H9 (cell line): ENCODE data around the gene ABCC3. TPM values are rescaled to one million over a fixed set of nuclear protein-coding genes. Genes with fewer than 3 reads are reported as not detected.

ENCODE experiments used
- DNase-seq: peaks from one replicate; pipeline ENCODE4 v3.0.0-alpha.2; 2017
- H2AFZ ChIP-seq: one replicate; pipeline ENCODE4 v1.6.1; 2013; ENCODE audit warnings: mild to moderate bottlenecking, low read length, control low read depth, moderate library complexity
- H2AK5ac ChIP-seq: 2 replicates; pipeline ENCODE4 v1.6.1; 2013; ENCODE audit warnings: low read length, control low read depth, mixed read lengths; ENCODE audit not compliant: insufficient read length
- H2BK120ac ChIP-seq: one replicate; pipeline ENCODE4 v1.6.1; 2013; ENCODE audit warnings: low read depth, mild to moderate bottlenecking, low read length, control low read depth, inconsistent platforms; ENCODE audit not compliant: poor library complexity, severe bottlenecking
- H2BK12ac ChIP-seq: 2 replicates; pipeline ENCODE4 v1.6.1; 2013; ENCODE audit warnings: low read length, control low read depth, mixed read lengths, low read depth; ENCODE audit not compliant: insufficient read length
- H2BK15ac ChIP-seq: 2 replicates; pipeline ENCODE4 v1.6.1; 2013; ENCODE audit warnings: low read depth, low read length, control low read depth
- H2BK20ac ChIP-seq: one replicate; pipeline ENCODE4 v1.6.1; 2013; ENCODE audit warnings: low read depth, mild to moderate bottlenecking, low read length, control low read depth, inconsistent platforms; ENCODE audit not compliant: poor library complexity, severe bottlenecking
- H2BK5ac ChIP-seq: 2 replicates; pipeline ENCODE4 v1.6.1; 2013; ENCODE audit warnings: low read length, control low read depth, mixed read lengths; ENCODE audit not compliant: insufficient read length
- H3K14ac ChIP-seq: 2 replicates; pipeline ENCODE4 v1.6.1; 2013; ENCODE audit warnings: low read length, control low read depth; ENCODE audit not compliant: insufficient read depth
- H3K18ac ChIP-seq: 2 replicates; pipeline ENCODE4 v1.6.1; 2013; ENCODE audit warnings: low read depth, mild to moderate bottlenecking, mixed read lengths, low read length, control low read depth; ENCODE audit not compliant: insufficient read length
- H3K23ac ChIP-seq: 2 replicates; pipeline ENCODE4 v1.6.1; 2013; ENCODE audit warnings: low read length, control low read depth, mixed read lengths, low read depth; ENCODE audit not compliant: insufficient read length
- H3K23me2 ChIP-seq: 2 replicates; pipeline ENCODE4 v1.6.1; 2013; ENCODE audit warnings: low read depth, mild to moderate bottlenecking, mixed read lengths, low read length, control low read depth; ENCODE audit not compliant: insufficient read length, poor library complexity, severe bottlenecking
- H3K27ac ChIP-seq: 2 replicates; pipeline ENCODE4 v1.5.1; 2013; ENCODE audit warnings: low read length, control low read depth, mixed read lengths, low read depth; ENCODE audit not compliant: insufficient read length
- H3K27me3 ChIP-seq: 2 replicates; pipeline ENCODE4 v1.6.1; 2013; ENCODE audit warnings: low read length, control low read depth, inconsistent platforms; ENCODE audit not compliant: insufficient read depth
- H3K4ac ChIP-seq: 2 replicates; pipeline ENCODE4 v1.6.1; 2013; ENCODE audit warnings: low read depth, mild to moderate bottlenecking, control low read depth, inconsistent platforms, low read length, moderate library complexity
- H3K4me1 ChIP-seq: 2 replicates; pipeline ENCODE4 v1.6.1; 2013; ENCODE audit warnings: low read length, control low read depth, inconsistent platforms; ENCODE audit not compliant: insufficient read depth
- H3K4me2 ChIP-seq: 2 replicates; pipeline ENCODE4 v1.6.1; 2013; ENCODE audit warnings: low read length, control low read depth, mixed read lengths; ENCODE audit not compliant: insufficient read length, insufficient read depth
- H3K56ac ChIP-seq: 2 replicates; pipeline ENCODE4 v1.6.1; 2013; ENCODE audit warnings: low read depth, mild to moderate bottlenecking, mixed read lengths, low read length, control low read depth; ENCODE audit not compliant: insufficient read length
- H3K79me1 ChIP-seq: 2 replicates; pipeline ENCODE4 v1.6.1; 2013; ENCODE audit warnings: low read depth, mild to moderate bottlenecking, moderate library complexity, low read length, control low read depth, inconsistent platforms; ENCODE audit not compliant: insufficient read depth, poor library complexity, severe bottlenecking
- H3K79me2 ChIP-seq: 2 replicates; pipeline ENCODE4 v1.6.1; 2013; ENCODE audit warnings: low read length, control low read depth, inconsistent platforms; ENCODE audit not compliant: insufficient read depth
- H3K9ac ChIP-seq: 2 replicates; pipeline ENCODE4 v1.6.1; 2013; ENCODE audit warnings: low read length, control low read depth, mixed read lengths; ENCODE audit not compliant: insufficient read length; ENCODE audit errors: extremely low read depth
- H3K9me3 ChIP-seq: one replicate; pipeline ENCODE4 v1.6.1; 2013; ENCODE audit warnings: low read depth, low read length, inconsistent platforms; ENCODE audit not compliant: control insufficient read depth
- H3T11ph ChIP-seq: one replicate; pipeline ENCODE4 v1.6.1; 2013; ENCODE audit warnings: mild to moderate bottlenecking, low read length, control low read depth, inconsistent platforms
- H4K20me1 ChIP-seq: one replicate; pipeline ENCODE4 v1.6.1; 2013; ENCODE audit not compliant: control insufficient read depth, insufficient read length, insufficient read depth
- H4K5ac ChIP-seq: 2 replicates; pipeline ENCODE4 v1.6.1; 2013; ENCODE audit warnings: low read depth, mild to moderate bottlenecking, mixed read lengths, low read length, control low read depth; ENCODE audit not compliant: insufficient read length
- H4K8ac ChIP-seq: replicated peaks from 2 replicates; pipeline ENCODE4 v1.6.1; 2013; ENCODE audit warnings: low read length, control low read depth, mixed read lengths, low read depth; ENCODE audit not compliant: insufficient read length
- H4K91ac ChIP-seq: 2 replicates; pipeline ENCODE4 v1.6.1; 2013; ENCODE audit warnings: low read depth, mild to moderate bottlenecking, moderate library complexity, mixed read lengths, low read length, control low read depth; ENCODE audit not compliant: insufficient read length
- H3K27ac Mint-ChIP-seq, 3 experiments: 2 replicates in 2 of 3; 3 replicates in 1 of 3; pipeline ENCODE4 v1.8.0; 2020 to 2021; ENCODE audit warnings: mixed read lengths in 3 of 3, mild to moderate bottlenecking in 1 of 3, moderate library complexity in 1 of 3
- H3K27me3 Mint-ChIP-seq: 2 replicates; pipeline ENCODE4 v1.8.0; 2021; ENCODE audit warnings: low read depth, mild to moderate bottlenecking, moderate library complexity, mixed read lengths
- H3K36me3 Mint-ChIP-seq, 3 experiments: 2 replicates in 2 of 3; 3 replicates in 1 of 3; pipeline ENCODE4 v1.8.0; 2020 to 2021; ENCODE audit warnings: low read depth in 3 of 3, mixed read lengths in 3 of 3; ENCODE audit not compliant: insufficient read depth in 1 of 3
- H3K4me1 Mint-ChIP-seq, 2 experiments: 2 replicates each; pipeline ENCODE4 v1.8.0; 2020; ENCODE audit warnings: mixed read lengths in 2 of 2
- H3K4me3 Mint-ChIP-seq, 2 experiments: 2 replicates in 1 of 2; 3 replicates in 1 of 2; pipeline ENCODE4 v1.8.0; 2020 to 2021; ENCODE audit warnings: mild to moderate bottlenecking in 2 of 2, mixed read lengths in 2 of 2, moderate library complexity in 1 of 2
- H3K9me3 Mint-ChIP-seq, 2 experiments: 2 replicates in 1 of 2; 3 replicates in 1 of 2; pipeline ENCODE4 v1.8.0; 2020; ENCODE audit warnings: mild to moderate bottlenecking in 2 of 2, mixed read lengths in 2 of 2, moderate library complexity in 1 of 2
- CTCF ChIP-seq: fragments of 200-600 bp; sonication (generic); conservative IDR thresholded peaks from 3 replicates; pipeline ENCODE4 v1.8.0; 2021; ENCODE audit warnings: antibody characterized with exemption, mild to moderate bottlenecking
- WGBS: extraction: QIAGEN DNeasy Blood & Tissue Kit; methylation state at CpG from one replicate; pipeline ENCODE4 v1.1.7; 2013; ENCODE audit warnings: missing lambda C conversion rate, low lambda C conversion rate, mixed read lengths; ENCODE audit not compliant: insufficient read length; ENCODE audit errors: extremely low coverage; 5-methylcytosine and 5-hydroxymethylcytosine counted together
- total RNA-seq: library from RNA; stranded (reverse); gene quantifications from 2 replicates; pipeline ENCODE4 v1.2.1, GENCODE V29; 2021

Gene ABCC3
- total RNA-seq, 1 experiment from 2014 or later: 0.31 TPM

DNA sequence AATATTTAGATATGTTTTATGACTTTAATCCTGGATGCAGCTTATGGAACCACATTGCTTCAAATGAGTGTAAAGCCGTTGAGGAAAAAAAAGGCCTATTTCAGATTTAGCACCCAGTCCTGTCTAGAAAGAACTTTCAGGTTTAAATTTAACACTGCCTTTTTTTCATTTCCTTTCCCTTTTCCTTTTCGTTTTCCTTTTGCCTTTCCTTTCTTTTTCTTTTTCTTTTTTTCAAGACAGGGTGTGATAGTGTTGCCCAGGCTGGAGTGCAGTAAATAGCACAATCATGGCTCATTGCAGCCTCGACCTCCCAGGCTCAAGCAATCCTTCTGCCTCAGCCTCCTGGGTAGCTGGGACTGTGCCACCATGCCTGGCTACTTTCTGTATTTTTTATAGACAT lies 100.6 kb downstream of the ABCC3 start:
- Histone ChIP-seq H4K5ac (no peak overlapping the region), H4K8ac (no peak overlapping the region), H4K91ac (no peak overlapping the region), H3K9me3 (no peaks in the 10 kb centered on the region), H3K14ac (no peak overlapping the region), H2BK5ac (no peak overlapping the region), H4K20me1 (no peaks in the 10 kb centered on the region), H3K4ac (no peak overlapping the region), H3K23me2 (no peaks in the 10 kb centered on the region), H3K27me3 (no peaks in the 10 kb centered on the region), H2AFZ (no peak overlapping the region), H3K27ac (no peak overlapping the region), H2BK12ac (no peak overlapping the region), H3K56ac (no peak overlapping the region), H3K9ac (no peak overlapping the region), H3K23ac (no peak overlapping the region), H2BK20ac (no peak overlapping the region), H3K18ac (no peak overlapping the region), H2BK15ac (no peak overlapping the region), H3K79me1 (peaks cover 12% of the 10 kb centered on the region), H2BK120ac (no peak overlapping the region), H3K4me2 (no peak overlapping the region), H3T11ph (no peak overlapping the region), H3K79me2 (peaks cover 45% of the 10 kb centered on the region), H3K4me1 (no peaks in the 10 kb centered on the region), H2AK5ac (no peak overlapping the region)
- Mint-ChIP-seq H3K4me3 (no peak overlapping the region), H3K9me3 (no peaks in the 10 kb centered on the region), H3K36me3 (peaks cover 10 to 45% (median 34%) of the 10 kb centered on the region in 3 experiments; a peak in 6 of 7 replicates), H3K27me3 (no peaks in the 10 kb centered on the region), H3K4me1 (peaks cover 2 to 9% of the 10 kb centered on the region in 2 experiments; a peak in 2 of 4 replicates), H3K27ac (no peak overlapping the region; a peak in 1 of 7 replicates)
- no peak for DNase-seq
- WGBS: no CpG with 5 or more reads among the region's 3 CpGs
- TF ChIP-seq CTCF: no peak
